PC-3 (cell line): ENCODE measurements around the gene NEDD9. TPM values are rescaled to one million over a fixed set of nuclear protein-coding genes. Genes with fewer than 3 reads are reported as not detected.

Source experiments
- ATAC-seq: fragments of 200-7000 bp; cut with Tn5 transposase; 2 replicates; pipeline ENCODE4 v1.9.1; 2020; ENCODE audit warnings: mild to moderate bottlenecking, moderate library complexity
- BruUV-seq: library from RNA; stranded (reverse); fragments of 400-500 nt; replicated peaks from 2 replicates; lab custom pipeline; 2021; lab: Mats Ljungman, UMichigan
- CTCF ChIA-PET: fragments of 300-600 bp; sonication (Branson Sonifier 250); formaldehyde crosslinking; loops from one replicate; lab custom pipeline; 2022; ENCODE audit warnings: antibody characterized with exemption; lab: Charles Lee
- POLR2A ChIA-PET: fragments of 300-600 bp; sonication (Branson Sonifier 250); formaldehyde crosslinking; loops from one replicate; lab custom pipeline; 2022; ENCODE audit warnings: antibody characterized with exemption; ENCODE audit not compliant: unreplicated experiment; lab: Charles Lee
- DNase-seq: peaks from one replicate; pipeline ENCODE4 v3.0.0-alpha.2; 2015
- H2AFZ ChIP-seq: fragments of 300-600 bp; sonication (generic); 2 replicates; pipeline ENCODE4 v1.6.0; 2016; ENCODE audit warnings: antibody characterized with exemption, low read length
- H3F3A ChIP-seq: fragments of 300-600 bp; sonication (generic); one replicate; pipeline ENCODE4 v1.6.0; 2017; ENCODE audit warnings: antibody characterized with exemption, low read length, control low read depth, mild to moderate bottlenecking; ENCODE audit not compliant: unreplicated experiment
- H3K27ac ChIP-seq: fragments of 300-600 bp; sonication (generic); 2 replicates; pipeline ENCODE4 v1.5.1; 2016; ENCODE audit warnings: mild to moderate bottlenecking, low read length
- H3K27me3 ChIP-seq: fragments of 300-600 bp; sonication (generic); 2 replicates; pipeline ENCODE4 v1.6.1; 2016; ENCODE audit warnings: low read length, mixed read lengths
- H3K36me3 ChIP-seq: fragments of 300-600 bp; sonication (generic); 2 replicates; pipeline ENCODE4 v1.6.1; 2016; ENCODE audit warnings: low read depth, mixed run types, low read length, mixed read lengths
- H3K4me1 ChIP-seq: fragments of 300-600 bp; sonication (generic); 2 replicates; pipeline ENCODE4 v1.5.1; 2016; ENCODE audit warnings: low read length; ENCODE audit not compliant: insufficient read depth
- H3K4me2 ChIP-seq: fragments of 300-600 bp; sonication (generic); 2 replicates; pipeline ENCODE4 v1.6.0; 2016; ENCODE audit warnings: low read length
- H3K4me3 ChIP-seq: fragments of 300-600 bp; sonication (generic); 2 replicates; pipeline ENCODE4 v1.5.1; 2016; ENCODE audit warnings: mild to moderate bottlenecking, low read length, mixed read lengths
- H3K79me2 ChIP-seq: fragments of 300-600 bp; sonication (generic); 2 replicates; pipeline ENCODE4 v1.6.1; 2017; ENCODE audit warnings: low read length, mixed read lengths
- H3K9ac ChIP-seq: fragments of 300-600 bp; sonication (generic); 2 replicates; pipeline ENCODE4 v1.6.0; 2016; ENCODE audit warnings: mild to moderate bottlenecking, low read length
- H3K9me2 ChIP-seq: fragments of 300-600 bp; sonication (generic); replicated peaks from 2 replicates; pipeline ENCODE4 v1.6.1; 2016; ENCODE audit warnings: mixed run types, low read length, mixed read lengths
- H3K9me3 ChIP-seq: fragments of 300-600 bp; sonication (generic); 2 replicates; pipeline ENCODE4 v1.6.1; 2016; ENCODE audit warnings: low read length, mixed read lengths
- H4K20me1 ChIP-seq: fragments of 300-600 bp; sonication (generic); 2 replicates; pipeline ENCODE4 v1.6.1; 2016; ENCODE audit warnings: low read length, mixed read lengths
- EZH2 ChIP-seq: fragments of 300-600 bp; sonication (generic); IDR thresholded peaks from one replicate; pipeline ENCODE4 v1.6.1; 2017; ENCODE audit warnings: antibody characterized with exemption, mild to moderate bottlenecking, low read length; ENCODE audit not compliant: unreplicated experiment
- EZH2phosphoT487 ChIP-seq: fragments of 300-600 bp; sonication (generic); IDR thresholded peaks from 2 replicates; pipeline ENCODE4 v1.6.1; 2018; ENCODE audit warnings: mild to moderate bottlenecking, antibody characterized with exemption, low read length, borderline replicate concordance
- intact Hi-C: fragments of 100-400 bp; cut with micrococcal nuclease; formaldehyde crosslinking; loops from 2 replicates; pipeline ENCODE4 v1.9.0; 2023
- total RNA-seq: library from RNA; depleted of rRNA; stranded (reverse); fragments of >200 nt; gene quantifications from 2 replicates; pipeline ENCODE4 v1.2.3, GENCODE V29; 2014
- TF ChIP-seq, protein P1 (sequence below): fragments of 300-600 bp; sonication (generic); conservative IDR thresholded peaks from 2 replicates; pipeline ENCODE4 v1.5.1; 2017; ENCODE audit warnings: antibody characterized with exemption, low read depth, mild to moderate bottlenecking, low read length

The NEDD9 gene
- total RNA-seq, 1 experiment from 2014 or later, result 12.1 TPM

DNA sequence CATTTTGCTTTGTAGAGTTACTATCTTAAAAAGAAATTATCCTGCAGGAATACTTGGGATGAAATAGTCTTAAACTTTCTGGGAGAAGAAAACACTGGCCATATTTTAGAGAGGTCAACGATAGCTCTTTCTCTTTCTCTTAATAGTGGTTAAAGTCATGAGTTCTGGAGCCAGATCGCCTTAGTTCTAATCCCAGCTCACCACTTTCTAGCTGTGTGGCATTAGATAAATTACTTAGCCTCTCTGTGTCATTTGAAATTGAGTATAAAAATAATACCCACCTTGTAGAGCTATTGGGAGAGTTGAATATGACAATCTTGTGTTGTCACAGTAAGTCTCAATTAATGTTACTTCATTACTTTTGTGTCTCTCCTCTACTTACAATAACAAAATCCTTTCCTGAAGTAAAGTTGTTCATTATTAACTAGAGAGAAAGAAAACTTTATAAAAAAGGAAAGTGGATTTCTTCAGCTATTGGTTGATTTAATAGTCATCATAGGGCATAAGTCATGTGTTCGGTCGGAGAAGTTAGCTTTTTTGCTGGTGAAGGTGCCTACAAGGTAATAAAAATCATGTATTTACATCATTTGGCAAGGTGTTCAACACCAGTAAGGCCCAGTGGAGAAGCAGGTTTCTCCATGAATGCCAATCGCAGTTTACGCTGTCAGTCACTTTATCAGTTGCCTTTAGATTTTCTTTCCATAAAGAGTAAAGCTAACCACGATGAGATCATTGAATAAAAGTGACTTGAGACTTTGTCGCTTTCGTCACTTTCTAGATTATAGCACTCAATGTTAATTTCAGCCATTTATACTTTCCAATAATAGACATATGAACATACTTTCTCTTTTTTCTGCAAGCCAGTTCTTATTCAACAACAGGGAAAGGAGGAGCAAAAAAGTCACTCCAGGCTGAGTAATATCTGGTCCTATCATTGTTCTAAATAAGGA lies 2.0 kb downstream of the NEDD9 start:
- DNase-seq (no peak), ATAC-seq (no peak)
- peak overlapping the region; percentile 81 for H3K27ac ChIP-seq
- peaks cover 29% of the 10 kb centered on the region for H4K20me1 ChIP-seq
- H3K4me1 ChIP-seq, result peaks cover 36% of the 10 kb centered on the region
- CTCF ChIA-PET, result no interaction called here
- BruUV-seq, result no TSS peak
- H3K36me3 ChIP-seq, result no peaks in the 10 kb centered on the region
- H3K79me2 ChIP-seq, result peaks cover 66% of the 10 kb centered on the region
- TF ChIP-seq, protein P1, sequence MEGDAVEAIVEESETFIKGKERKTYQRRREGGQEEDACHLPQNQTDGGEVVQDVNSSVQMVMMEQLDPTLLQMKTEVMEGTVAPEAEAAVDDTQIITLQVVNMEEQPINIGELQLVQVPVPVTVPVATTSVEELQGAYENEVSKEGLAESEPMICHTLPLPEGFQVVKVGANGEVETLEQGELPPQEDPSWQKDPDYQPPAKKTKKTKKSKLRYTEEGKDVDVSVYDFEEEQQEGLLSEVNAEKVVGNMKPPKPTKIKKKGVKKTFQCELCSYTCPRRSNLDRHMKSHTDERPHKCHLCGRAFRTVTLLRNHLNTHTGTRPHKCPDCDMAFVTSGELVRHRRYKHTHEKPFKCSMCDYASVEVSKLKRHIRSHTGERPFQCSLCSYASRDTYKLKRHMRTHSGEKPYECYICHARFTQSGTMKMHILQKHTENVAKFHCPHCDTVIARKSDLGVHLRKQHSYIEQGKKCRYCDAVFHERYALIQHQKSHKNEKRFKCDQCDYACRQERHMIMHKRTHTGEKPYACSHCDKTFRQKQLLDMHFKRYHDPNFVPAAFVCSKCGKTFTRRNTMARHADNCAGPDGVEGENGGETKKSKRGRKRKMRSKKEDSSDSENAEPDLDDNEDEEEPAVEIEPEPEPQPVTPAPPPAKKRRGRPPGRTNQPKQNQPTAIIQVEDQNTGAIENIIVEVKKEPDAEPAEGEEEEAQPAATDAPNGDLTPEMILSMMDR, result no peak
- TF ChIP-seq EZH2, result no peak
- TF ChIP-seq EZH2phosphoT487, result no peak
- H3K9me3 ChIP-seq, result no peaks in the 10 kb centered on the region
- H3K9me2 ChIP-seq, result no peaks in the 10 kb centered on the region
- peak overlapping the region; percentile 79 for H3K9ac ChIP-seq
- no peak overlapping the region for H2AFZ ChIP-seq
- H3K4me2 ChIP-seq, result peak overlapping the region; percentile 96
- H3F3A ChIP-seq, result peaks cover 16% of the 10 kb centered on the region
- H3K27me3 ChIP-seq, result no peaks in the 10 kb centered on the region
- H3K4me3 ChIP-seq, result peak overlapping the region; percentile 97
- intact Hi-C loops, result loop anchor here (10.0 kb wide), 1 partner anchor 136 kb away; the partner anchor contains the start of gene SMIM13
- POLR2A ChIA-PET, result interaction anchor here (0.5 to 1.1 kb wide), 4 partner anchors 22 to 86 kb away, joined by 3 to 4 read pairs (median 3); no protein-coding TSS in a partner anchor

- Histone ChIP-seq H3K27ac (peak overlapping the region; percentile 81), H3K36me3 (no peaks in the 10 kb centered on the region), H3K4me3 (peak overlapping the region; percentile 97), H4K20me1 (peaks cover 29% of the 10 kb centered on the region), H3K9ac (peak overlapping the region; percentile 79), H3K79me2 (peaks cover 72% of the 10 kb centered on the region), H3K27me3 (no peaks in the 10 kb centered on the region), H3K4me2 (peak overlapping the region; percentile 96), H3K9me2 (no peaks in the 10 kb centered on the region), H2AFZ (no peak overlapping the region), H3K4me1 (peaks cover 43% of the 10 kb centered on the region), H3F3A (peaks cover 16% of the 10 kb centered on the region), H3K9me3 (no peaks in the 10 kb centered on the region)
- TF ChIP-seq, protein P1, result no peak
- TF ChIP-seq EZH2 (no peak), EZH2phosphoT487 (no peak)
- BruUV-seq, result no TSS peak
- POLR2A ChIA-PET, result interaction anchor here (0.5 to 1.1 kb wide), 2 partner anchors 23 to 24 kb away, joined by 3 read pairs; no protein-coding TSS in a partner anchor
- ATAC-seq, result peak; percentile 9
- CTCF ChIA-PET, result interaction anchor here (0.5 kb wide), 1 partner anchor 86 kb away, joined by 4 read pairs; no protein-coding TSS in a partner anchor
- intact Hi-C loops, result loop anchor here (10.0 kb wide), 1 partner anchor 135 kb away; the partner anchor contains the start of gene SMIM13
- peak; percentile 93 for DNase-seq
These were observed 2.8 kb downstream of the NEDD9 start for GRCh38 chr6:11229655-11230046.
